Stimulated activated CD4-positive, alpha-beta T cell treated with anti-CD3 and anti-CD28 coated beads, TNF-alpha, amount 100 ng/mL, for 48 hours (primary cell): ENCODE results near the gene CDK4.

ENCODE experiments used
- DNase-seq, 3 donors: peaks; one replicate each; pipeline ENCODE4 v3.0.0-alpha.2; 2020; ENCODE audit warnings: low read depth in 3 of 3

The CDK4 gene

DNA sequence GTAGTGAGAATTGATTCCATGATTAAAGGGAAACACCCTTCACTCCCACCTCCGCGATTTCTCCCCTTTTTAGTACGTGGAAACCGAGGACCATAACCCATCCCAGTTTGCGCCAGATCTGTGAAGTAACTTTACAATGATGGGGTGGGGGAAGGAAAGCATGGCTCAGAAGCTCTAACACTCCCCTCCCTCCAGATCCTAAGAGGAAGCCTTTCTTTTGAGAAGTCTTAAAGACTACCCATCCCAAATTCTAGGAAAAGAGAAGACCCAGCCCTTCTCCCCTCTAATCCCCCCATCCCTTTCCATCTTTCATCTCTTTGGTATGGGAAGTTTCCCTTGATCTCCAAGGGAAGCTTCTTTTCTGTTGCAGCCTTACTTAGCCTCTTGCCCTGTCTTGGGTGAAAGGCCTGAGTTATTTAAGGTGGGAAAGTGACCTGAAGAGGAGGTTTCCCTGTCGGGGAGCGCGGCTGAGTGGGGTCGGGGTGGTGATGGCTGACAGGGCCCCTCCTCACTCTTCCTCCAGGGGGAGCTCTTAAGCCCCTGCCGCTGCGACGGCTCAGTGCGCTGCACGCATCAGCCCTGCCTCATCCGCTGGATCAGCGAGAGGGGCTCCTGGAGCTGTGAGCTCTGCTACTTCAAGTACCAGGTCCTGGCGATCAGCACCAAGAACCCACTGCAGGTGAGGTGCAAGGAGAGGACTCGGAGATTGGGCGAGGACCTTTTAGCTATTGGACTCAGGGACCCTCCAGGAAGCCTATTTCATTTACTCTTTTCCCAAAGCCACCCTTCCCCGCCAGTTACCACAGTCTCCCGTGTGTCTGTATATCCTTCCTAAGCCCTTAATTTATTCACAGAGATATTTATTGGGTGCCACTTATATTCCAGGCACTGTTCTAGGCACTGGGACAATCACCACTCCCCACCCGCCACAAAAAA, 4.6 kb upstream of the CDK4 start:
- DNase-seq, result peak in 1 of 3 donors; percentile 63

DNA sequence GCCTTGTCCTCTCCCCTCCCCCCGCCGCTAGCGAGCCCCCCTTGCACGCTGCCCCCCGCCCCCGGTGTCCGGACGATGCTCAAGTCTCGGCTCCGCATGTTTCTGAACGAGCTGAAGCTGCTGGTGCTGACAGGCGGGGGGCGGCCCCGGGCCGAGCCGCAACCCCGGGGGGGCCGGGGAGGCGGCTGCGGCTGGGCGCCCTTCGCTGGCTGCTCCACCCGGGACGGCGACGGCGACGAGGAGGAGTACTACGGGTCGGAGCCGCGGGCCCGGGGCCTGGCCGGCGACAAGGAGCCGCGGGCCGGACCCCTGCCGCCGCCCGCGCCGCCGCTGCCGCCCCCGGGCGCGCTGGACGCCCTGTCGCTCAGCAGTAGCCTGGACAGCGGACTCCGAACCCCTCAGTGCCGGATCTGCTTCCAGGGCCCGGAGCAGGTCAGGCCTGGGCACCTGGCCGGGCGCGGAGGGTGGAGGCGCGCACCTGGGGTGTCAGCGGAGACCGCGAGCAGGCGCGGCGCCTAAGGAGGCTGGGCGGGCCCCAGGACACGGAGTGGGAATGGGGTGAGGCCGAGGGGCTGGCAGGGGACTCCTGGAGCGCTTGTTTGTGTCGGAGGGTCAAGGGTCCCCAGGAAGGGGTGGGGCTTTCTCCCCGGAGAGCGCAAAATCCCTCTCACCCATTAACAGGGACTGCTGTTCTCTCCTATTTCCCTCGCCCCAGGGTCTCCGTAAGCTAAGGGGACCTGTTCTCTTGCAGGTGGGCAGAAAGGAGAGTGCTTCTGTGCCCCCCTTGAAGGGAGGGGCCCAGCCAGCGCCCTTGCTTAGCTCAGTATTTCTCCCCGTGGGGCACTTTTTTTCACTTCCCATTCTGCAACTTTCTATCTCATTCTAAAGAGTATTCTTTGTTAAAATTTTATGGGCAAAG, 3.6 kb upstream of the CDK4 start:
- DNase-seq, result no peak

DNA sequence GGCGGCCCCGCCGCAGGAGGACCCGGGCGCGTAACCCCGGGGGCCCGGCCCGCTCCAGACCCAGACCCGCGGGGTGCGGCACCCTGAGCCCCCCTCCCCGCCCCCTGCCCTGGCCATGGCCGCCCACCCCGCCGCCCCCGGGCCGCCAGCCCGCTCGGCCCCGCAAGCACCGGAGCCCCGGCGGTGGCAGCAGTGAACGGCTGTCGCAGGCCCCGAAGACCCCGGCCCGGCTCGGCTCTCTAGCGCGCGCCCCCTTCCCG, 3.0 kb upstream of the CDK4 start:
- no peak for DNase-seq

DNA sequence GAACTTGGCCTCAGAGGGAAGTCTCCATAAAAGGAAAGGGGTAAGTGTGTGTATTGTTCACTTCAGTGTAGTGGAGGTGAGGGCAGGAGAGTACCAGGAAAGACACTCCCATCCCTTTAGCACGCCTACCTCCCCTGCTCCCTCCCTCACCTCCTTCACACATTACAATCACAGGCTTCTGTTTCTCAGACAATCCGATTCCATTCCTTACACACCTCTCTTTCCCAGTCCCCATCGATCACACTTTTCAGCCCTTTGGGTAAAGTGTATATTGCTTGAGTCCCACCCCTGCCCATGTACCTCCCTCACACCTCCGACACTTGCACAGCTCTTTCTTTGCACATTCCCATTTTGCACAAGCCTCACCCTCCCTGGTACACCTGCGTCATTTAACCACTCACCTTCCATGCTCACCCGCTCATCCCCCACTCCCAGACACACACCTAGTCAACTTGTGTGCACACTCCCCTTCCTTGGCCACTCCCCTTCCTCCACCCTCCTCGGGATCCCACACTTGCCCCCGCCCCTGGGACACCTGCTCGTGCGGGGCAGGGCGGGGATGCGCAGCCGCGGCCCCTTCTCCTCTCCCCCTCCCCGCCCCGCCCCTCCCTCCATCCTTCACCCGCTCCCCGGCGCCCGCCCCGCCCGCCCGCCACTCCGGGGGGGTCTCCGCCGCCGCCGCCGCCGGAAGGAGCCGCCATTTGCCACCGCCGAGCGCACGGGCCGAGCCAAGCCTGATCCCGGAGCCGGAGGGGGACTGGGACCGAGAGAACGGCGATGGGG, 2.5 kb upstream of the CDK4 start, which contains the start of gene MARCHF9:
Gene MARCHF9 (plus strand): TSS at position 693 of the 783 bp plus-strand sequence. CDS start 426 bp downstream, outside the sequence.
- peak; percentile 65 to 89 (median 76) for DNase-seq

DNA sequence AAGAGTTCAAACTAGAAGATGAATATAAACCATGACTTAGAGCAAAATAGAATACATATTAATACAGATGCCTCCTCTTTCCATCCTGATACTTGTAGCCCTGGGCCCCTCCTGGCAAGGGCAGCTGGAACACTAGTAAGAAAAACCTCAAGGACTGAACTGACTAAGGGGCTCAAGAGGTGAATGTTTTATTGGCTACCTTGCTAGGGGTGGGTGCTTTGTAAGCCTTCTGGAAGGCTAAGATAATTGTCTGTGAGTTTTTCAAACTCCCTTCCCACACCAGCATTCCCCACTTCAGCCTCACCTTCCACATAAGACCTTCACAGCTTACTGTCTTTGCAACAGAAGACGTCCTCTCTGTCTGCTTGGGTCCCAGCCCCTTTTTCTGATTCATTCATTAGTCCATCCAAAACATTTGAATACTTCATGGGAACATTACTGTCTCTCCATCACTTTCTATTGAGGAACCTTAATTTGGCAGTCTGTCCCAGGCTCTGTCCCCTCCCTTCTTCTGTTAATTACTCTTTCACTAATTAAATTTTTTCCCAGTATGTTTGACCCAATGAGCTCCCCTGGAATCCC, 1.7 kb upstream of the CDK4 start:
- no peak for DNase-seq

DNA sequence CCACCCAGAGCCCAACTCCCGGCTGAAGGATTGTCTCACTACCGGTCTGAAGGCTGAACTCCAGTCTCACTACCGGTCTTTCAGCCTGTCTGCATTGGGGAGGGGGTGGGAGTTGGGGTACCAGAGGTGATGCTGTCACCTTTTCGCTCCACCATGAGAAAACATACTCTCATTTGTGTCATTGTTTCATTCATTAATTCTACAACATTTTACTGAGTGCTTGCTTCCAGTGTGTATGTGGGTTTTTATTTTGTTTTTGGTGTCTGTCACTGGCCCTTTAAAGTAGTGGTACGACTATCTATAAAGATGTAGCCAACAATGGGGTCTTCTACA, 524 bp upstream of the CDK4 start:
- no peak for DNase-seq

DNA sequence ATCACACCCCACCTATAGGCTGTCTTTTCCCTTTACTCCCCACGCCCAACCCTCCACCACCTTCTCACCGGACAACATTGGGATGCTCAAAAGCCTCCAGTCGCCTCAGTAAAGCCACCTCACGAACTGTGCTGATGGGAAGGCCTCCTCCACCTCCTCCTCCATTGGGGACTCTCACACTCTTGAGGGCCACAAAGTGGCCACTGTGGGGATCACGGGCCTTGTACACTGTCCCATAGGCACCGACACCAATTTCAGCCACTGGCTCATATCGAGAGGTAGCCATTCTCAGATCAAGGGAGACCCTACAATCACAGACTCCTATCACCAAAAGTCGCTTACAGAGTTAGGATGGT, 700 bp downstream of the CDK4 start:
- DNase-seq, result no peak

DNA sequence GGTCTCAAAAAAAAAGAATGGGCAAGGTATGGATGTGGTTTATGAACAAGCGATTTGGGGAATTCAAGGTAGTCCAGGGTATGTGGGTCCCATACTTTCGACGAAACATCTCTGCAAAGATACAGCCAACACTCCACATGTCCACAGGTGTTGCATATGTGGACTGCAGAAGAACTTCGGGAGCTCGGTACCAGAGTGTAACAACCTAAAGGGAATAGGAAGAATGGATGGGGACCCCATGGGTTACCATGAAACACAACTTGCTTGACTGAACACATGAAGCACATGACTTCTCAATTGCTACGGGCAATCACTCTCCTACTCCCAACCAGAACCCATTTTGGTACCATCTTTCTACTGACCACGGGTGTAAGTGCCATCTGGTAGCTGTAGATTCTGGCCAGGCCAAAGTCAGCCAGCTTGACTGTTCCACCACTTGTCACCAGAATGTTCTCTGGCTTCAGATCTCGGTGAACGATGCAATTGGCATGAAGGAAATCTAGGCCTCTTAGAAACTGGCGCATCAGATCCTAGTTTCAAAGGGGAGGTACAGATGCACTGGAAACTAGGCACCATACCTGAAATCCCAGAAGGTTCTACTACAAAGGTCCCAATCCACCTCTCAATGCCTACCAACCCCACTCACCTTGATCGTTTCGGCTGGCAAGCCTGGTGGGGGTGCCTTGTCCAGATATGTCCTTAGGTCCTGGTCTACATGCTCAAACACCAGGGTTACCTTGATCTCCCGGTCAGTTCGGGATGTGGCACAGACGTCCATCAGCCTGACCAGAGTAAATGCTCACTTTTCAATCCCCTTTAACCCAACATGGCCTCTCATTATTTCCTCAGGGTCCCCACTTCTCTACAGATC, 1.3 kb downstream of the CDK4 start:
- no peak for DNase-seq

DNA sequence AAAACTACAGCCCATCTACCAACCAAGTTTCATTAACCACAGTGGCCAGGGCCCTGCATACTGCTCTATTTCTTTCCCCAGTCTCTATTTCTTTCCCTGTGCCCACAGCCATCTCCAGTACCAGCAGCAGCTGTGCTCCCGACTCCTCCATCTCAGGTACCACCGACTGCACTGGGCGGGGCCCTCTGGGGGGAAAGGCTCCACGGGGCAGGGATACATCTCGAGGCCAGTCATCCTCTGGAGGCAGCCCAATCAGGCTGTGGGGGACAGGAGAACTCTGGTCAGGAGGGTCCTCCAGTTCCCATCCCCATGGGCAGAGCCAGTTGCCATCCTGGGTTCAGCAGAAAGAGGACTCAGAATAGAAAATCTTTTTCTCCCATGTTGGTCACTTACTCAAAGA, 3.0 kb downstream of the CDK4 start:
- no peak for DNase-seq

DNA sequence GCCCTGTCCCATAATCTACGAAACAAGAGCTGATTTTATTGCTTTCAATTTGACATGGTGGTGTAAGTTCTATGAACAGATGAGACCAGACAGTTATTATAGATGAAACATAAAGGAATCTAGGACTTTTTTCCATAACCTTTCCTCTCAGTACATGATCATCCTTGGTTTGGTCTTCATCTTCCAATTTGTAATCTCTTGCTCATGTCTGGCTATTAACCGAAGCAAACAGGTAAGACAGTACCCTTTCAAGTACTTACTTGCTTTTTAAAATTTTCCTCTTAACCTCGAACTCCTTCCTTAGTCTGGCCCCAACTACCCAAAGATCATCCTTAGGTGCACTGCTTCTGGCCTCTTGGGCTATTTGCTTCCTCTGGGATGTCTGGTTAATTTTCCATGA, 6.1 kb downstream of the CDK4 start:
- DNase-seq, result no peak

DNA sequence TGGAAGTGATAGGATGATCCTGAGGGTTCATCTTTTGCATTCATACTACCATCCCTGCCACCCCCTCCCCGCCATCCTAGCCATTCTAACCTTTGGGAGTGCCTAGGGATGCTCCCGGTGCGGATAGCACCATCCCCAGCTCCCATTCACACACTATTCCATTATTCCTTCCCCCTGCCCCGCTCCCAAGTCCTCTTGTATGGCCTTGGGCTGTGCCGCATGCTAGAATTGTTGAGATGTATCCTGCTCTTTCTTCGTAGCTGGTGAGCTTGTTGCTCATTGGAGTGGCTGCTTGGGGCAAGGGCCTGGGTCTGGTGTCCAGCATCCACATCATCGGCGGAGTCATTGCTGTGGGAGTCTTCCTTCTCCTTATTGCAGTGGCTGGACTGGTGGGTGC, 6.6 kb downstream of the CDK4 start:
- DNase-seq, result no peak

DNA sequence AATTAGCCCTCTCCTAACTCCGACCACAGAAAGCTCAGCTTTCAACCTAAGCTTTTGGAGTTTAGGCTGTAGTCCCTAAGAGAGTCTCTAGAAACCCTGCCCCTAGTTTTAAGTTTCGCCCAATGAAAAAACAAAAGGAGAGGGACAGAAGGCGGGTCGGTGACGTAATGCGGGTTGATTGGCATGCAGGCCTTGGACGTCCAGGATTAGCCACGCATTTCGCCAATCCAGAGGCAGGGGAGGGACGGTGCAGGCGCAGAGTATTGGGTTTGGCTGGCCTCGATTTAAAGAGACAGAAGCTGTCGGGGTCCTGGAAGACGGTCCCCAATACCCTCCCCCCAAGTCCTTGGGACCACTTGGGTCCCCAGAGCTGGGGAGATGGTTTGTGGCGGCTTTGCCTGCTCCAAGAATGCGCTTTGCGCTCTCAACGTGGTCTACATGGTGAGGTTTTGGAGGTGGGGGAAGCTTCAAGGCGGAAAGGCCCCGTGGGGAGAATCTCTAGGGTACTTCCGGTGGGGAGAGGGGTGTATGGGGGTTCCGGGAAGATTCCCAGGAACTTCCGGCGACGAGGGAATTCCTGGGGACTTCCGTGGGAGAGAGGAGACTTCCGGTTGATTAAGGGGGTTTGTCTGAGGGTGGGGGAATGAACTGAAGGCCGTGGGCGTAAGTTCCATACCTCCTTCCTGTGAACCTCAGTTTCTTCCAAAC, 7.2 kb downstream of the CDK4 start, which contains the start of gene TSPAN31:
Gene TSPAN31 (plus strand): TSS at position 263 of the 708 bp plus-strand sequence. CDS start 116 bp downstream, at position 379.
- peak; percentile 90 to 95 (median 94) for DNase-seq

DNA sequence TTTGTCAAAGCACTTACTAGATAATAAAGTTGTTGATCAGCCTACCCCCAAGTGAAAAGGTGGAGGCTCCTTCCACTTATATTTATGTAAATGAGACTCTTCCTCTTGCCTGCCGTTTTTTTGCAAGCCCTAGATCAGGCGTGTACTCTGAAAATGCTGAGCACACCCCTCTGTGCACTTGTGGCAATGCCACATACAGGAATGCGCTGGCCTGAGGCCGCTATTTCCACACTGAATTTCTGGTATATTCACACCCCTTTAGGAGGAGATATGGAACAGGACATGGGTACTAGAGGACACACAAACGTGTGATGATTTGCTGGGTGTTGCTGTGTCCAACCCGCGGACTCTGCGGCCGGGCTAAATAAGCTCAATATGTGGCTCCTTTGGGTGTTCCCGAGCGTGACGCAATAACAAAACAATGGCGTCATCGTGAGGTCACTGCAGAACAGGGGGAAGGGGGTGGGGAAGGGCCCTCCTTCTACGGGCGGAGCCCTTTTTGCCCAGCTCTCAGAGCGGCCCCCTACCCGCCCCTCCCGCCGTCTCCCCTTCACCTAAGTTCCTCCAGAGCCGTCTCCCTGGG, 7.8 kb downstream of the CDK4 start:
- peak in 2 of 3 donors; percentile 66 to 67 for DNase-seq

DNA sequence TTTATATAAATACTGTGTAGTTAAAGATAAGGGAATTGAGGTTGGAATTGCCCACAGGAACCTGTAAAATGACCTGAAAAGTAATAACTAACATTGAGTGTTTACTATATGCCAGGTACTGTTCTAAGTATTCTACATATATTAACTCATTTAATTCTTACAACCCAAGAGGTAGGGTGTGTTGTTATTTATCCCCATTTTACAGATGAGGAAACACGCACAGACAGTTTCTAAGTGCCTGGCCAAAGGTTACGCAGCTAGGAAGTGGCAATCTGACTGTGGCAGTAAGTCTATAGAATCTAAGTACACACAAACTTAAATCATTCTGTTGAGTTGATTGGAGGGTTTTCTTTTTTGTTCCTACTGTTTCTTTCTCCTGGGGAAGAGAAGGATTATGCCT, 8.3 kb downstream of the CDK4 start:
- DNase-seq, result no peak

DNA sequence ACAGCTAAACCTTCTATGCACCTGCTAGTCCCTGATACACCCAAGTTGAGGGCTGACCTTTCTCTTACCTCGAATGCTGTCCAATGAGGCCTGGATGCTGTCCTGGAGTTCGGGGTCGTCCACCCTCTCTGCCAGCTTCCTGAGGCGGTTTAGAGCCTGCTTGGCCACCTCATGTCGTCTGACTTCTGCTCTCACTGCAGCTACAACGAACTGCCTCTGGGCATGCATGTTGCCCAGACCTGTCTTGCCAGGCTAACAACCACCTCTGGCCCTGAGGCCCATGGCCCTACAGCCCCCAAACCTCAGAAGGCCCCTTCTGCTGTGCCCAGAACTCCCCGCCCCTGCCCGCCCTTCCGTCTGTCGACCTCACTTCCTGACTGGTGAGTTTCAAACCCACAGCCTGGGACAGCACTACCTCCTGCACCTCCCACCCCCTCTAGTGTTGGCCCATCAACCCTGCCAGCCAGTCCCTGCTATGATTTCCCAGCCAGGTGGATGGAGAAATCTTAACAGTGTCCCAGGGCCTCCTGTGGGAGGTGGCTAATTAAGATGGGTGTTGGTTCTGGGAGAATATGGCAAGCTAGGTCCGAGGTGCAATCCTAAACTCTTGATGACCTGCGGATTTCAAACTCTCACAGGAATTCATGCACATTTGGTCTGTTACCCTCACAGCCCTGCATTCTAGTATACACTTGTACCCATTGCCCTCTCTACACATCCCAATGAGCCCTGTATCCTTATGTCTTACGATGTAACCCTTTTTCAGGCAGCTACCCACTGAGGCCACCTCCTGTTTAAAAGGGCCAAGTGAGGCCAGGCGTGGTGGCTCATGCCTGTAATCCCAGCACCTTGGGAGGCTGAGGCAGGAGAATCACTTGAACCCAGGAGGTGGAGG, 10.0 kb downstream of the CDK4 start:
- peak in 2 of 3 donors; percentile 57 to 80 for DNase-seq

DNA sequence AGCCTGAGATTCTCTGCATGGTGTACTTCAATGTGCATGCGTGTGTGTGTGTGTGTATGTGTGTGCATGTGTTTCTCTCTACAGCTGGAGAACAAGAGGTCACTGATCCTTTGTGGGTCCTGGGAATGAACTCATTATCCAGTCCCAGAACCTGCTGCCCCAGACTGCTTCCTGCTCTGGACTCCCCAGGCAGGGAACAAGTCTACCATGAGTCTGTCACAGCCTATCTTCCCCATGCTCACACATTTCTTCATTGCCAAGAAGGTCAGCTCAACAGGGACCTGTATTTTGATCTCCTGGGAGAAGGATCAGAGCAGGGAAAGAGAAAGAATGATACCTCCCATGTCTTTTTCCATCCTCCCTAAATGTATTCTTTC, 10.7 kb downstream of the CDK4 start:
- no peak for DNase-seq

DNA sequence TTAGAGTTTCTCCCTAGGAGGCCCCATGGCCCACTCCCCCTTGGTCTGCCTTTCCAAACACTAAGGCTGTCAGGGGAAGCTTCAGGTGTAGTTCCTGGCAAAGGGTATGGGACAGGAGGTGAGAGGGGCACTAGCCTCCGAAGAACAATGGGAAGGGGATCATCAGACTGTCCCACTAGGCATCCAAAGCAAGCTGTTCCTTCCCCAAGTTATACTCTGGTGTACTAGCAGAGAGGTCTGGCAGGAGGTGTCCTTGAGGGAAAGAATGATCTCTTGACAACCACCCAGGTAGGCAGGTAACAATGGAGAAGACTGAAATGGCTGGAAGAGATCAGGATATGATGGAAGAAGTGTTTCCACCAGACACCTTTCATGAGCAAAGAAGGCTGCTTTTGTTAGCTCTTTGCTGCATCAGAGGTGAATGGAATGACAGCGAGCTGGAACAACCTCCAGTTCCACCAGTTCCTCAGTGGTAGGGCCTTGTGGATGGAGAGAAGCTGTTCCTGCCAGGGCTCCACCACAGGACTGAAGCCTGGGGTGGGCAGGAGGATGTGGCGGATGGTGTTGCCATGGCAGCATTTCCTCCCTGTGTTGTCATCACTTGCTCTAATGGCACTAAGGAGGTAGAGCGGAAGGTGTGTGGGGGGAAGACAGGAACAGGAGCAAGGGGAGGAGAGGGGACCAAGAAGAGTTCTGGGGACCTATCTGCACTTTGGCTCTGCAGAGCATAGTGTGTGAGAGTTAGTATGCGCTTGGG, 11.3 kb downstream of the CDK4 start:
- peak in 1 of 3 donors; percentile 53 for DNase-seq
